Measurements from ENCODE around the gene AZU1.

DNA sequence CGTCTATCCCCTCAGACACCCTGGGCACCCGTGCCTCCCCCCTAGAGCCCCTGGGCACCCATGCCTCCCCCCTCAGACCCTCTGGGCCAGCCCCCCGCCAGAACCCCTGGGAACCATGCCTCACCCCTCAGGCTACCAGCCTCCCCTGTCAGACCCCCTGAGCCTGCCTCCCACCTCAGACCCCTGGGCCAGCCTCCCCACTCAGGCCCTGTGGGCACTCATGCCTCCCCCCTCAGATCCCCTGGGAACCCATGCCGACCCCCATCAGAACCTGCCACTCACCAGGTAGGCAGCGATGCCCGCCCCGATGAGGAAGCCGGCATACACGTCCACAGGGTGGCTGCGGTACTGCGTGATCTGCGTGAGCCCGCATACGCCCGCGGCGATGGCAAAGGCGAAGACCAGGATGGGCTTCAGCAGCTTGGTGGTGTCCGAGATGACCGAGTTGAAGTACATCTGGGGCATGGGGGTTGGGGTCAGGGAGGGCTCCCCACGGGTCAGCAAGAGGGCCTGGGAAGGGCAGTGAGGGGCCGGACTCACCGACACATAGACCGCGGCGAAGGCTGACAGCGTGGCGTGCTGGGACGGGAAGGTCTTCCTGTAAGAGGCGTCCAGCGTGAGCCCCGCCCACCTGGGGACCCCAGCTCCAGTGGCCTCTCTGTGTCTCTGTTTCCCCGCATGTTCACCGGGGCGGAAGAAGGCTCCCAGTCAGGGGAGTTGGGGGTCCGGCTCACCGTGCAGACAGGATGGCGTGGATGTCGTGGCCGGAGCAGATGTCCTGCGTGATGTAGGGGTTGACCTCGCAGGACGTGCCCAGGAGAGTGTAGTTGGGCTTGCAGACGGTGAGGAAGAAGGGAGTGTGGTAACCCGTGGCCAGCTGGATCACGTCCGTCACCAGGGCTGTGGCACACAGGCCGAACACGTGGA, 13.2 kb upstream of the AZU1 start:
- peak in 2 of 4 donors; percentile 18 to 42 for TF ChIP-seq POLR2AphosphoS5 (IDR thresholded peaks at IDR 0.05)
- TF ChIP-seq, protein P1, sequence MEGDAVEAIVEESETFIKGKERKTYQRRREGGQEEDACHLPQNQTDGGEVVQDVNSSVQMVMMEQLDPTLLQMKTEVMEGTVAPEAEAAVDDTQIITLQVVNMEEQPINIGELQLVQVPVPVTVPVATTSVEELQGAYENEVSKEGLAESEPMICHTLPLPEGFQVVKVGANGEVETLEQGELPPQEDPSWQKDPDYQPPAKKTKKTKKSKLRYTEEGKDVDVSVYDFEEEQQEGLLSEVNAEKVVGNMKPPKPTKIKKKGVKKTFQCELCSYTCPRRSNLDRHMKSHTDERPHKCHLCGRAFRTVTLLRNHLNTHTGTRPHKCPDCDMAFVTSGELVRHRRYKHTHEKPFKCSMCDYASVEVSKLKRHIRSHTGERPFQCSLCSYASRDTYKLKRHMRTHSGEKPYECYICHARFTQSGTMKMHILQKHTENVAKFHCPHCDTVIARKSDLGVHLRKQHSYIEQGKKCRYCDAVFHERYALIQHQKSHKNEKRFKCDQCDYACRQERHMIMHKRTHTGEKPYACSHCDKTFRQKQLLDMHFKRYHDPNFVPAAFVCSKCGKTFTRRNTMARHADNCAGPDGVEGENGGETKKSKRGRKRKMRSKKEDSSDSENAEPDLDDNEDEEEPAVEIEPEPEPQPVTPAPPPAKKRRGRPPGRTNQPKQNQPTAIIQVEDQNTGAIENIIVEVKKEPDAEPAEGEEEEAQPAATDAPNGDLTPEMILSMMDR (IDR thresholded peaks at IDR 0.05): no peak
- TF ChIP-seq POLR2A (IDR thresholded peaks at IDR 0.05): no peak
- no peak for TF ChIP-seq EP300 (IDR thresholded peaks at IDR 0.05)

All from sigmoid colon (tissue), 4 donors.